HG02840 (cell line): ENCODE data around the gene PLEKHA7.

Experiments used
- ATAC-seq: cut with Tn5 transposase; IDR thresholded peaks from one replicate; pipeline ENCODE4 v1.9.1; 2021; ENCODE audit warnings: mild to moderate bottlenecking, moderate library complexity, moderate number of reproducible peaks; ENCODE audit not compliant: unreplicated experiment, low FRiP score

The PLEKHA7 gene

DNA sequence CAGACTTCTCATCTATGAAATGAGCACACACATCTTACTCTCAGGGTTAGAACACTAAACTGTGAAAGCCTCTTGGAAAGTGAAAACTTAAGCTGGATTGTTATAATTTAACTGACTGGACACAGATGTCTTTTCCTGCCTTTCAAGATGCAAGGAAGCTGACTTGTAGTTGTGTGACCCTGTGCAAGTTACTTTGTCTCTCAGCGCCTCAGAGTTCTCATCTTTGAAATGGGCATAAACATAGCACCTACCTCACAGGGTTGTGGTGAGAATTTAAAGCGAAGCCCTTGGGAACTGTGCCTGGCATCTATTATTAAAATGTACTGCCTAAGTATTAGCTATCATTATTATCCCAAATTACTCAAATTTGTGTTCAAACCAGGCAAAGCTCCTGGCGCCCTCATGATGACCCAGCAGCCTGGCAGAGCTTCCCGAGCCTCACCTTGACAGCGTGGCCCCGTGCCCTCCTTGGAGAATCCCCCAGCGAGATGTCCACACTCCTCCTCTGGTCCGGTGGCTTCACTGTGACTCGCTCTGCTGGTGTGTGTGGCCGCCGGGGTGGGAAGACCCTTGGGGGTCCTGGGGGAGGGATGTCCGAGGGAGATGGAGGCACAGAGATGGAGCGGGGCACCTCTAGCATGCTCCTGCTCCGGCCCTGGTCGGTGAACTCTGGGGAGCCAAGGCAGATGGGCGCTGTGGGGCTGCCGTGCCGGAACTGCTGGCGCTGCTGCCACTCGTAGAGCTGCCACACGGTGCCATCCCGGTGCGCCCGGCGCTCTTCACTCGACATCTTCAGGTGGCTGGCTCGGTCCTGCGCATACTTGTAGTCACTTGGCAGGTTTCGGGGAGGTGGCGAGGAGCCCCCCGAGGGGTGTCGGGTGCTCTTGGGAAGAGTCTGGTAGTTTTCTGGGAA, 197.6 kb downstream of the PLEKHA7 start:
- ATAC-seq = no peak

DNA sequence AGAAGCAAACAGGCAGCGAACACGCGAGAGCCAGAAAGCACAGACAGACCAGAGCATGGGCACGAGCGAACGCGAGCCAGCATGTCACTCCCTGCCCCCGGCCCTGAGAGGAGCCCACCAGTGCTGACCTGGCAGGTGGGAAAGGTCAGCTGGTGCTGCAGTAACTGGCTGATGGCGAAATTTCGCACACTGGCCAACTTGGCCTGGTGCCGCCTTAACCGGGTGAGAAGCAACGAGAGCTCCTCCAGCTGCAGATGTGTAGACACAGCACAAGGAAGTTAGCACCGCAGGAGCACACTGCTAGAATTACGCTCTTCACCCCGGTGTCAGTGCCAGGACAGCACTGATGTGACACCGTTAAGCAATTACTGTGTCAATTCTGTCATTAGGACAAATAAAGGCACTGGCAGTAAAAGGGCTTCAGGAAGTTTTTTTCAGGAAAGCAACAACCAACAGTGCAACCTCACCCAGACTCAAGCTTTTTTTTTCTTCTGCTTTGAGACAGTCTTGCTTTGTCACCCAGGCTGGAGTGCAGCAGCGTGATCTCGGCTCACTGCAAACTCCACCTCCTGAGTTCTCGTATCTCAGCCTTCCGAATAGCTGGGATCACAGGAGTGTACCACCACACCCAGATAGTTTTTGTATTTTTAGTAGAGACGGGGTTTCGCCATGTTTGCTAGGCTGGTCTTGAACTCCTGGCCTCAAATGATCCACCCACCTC, 199.0 kb downstream of the PLEKHA7 start:
- no peak for ATAC-seq

DNA sequence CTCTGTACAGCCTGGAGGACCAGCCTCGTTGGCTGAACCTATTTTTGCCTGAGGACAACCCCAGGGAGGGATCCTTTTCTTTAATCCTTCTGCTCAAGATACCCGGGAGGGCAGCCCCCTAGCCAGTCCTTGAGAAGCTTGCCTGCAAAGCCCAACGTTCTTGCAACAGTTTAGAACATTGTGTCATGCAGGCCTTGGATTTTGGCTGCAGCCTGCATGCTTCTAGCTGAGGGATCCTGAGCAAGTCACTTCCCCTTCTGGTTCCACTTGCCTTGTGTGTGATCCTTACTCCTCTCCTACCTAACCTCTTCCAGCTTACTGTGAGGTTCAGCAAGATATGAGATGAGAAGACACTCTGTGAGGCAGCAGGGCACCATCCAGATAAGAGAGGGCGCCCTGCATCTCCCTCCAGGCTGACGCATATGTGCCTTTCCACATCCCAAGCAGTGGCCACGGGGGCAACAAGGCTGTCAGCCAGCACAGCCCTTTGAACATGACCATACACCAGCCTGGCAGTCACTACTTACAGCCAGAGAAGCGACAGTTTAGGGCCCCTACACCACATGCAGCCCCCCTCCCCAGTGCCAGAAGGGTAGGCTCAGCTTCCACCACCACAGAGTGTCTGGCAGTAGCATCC, 199.7 kb downstream of the PLEKHA7 start:
- ATAC-seq = no peak

DNA sequence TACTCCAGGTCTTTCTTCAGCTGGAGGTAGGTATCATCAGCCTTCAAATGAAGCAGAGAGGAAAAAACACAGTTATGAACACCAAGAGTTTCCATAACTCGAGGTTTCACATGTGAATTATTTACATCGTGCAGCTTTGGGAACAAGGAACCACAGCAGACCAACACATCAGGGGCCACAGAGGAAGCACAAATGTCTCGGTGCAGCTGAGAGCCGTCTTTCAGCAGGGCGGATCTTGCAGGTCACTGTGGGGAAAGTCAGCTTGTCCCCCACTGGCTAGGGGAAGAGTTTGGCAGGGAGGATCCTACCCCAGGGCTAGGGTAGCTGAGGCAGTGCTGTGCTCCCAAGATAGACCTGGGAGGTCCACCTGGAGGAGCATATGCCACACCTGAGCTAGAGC, 201.1 kb downstream of the PLEKHA7 start:
- no peak for ATAC-seq

DNA sequence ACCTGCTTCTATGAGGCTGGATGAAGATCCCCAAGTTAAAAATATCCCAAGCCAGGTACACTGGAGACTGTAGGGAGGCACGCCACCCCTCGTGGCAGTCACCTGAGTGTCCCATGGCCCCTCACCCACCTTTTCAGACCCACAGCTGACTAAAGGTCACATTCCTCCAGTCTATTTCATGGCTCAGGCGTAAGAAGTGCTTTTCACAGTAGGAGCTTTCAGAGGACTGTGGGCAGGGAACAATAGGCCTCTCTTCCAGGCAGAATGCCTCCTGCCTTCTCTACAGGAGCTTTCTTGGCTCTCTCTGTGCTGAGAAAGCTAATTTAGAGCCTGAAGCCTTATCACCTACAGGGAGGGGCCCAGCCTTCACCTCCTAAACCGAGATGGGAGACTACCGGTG, 201.9 kb downstream of the PLEKHA7 start:
- ATAC-seq = no peak

DNA sequence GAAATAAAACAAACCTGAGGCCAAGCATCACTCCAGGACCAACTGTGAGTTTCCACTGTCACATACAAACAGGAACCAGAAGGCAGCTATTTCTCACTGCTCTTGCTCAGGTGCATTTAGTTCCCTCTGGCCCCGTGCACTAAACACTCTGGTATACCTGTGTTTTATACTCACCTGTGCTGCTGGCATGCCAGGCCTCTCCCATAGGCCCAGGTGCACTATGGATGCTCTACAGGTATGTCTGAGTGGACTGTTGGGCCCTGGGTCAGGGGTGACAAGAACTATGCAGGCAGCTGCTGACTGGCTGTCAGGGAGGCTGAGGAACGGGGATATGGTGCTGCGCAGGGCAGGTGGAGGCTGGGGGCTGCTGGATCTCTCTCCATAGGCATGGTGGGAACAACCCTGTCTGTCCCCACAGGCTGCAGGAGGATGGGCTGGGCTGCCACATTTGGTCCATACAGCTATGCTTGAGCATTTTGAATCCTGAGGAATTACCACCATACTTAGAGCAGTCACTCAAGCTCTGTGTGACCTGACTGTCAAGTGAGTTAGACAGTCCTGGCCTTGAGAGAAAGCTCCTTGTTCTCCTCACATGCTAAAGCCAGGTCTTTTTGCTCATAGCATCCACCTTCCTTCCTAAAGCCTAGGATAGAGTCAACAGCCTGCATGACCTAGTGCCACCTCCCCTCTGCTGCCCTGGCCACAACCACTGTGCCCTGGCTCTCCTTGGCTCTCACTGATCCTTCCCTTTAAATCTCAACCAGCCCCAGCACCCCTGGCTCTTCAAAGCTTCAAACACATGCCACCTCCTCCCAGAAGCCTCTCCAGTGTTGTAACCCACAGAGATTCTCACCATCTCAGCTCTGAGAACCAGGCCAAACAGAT, 202.8 kb downstream of the PLEKHA7 start:
- no peak for ATAC-seq

DNA sequence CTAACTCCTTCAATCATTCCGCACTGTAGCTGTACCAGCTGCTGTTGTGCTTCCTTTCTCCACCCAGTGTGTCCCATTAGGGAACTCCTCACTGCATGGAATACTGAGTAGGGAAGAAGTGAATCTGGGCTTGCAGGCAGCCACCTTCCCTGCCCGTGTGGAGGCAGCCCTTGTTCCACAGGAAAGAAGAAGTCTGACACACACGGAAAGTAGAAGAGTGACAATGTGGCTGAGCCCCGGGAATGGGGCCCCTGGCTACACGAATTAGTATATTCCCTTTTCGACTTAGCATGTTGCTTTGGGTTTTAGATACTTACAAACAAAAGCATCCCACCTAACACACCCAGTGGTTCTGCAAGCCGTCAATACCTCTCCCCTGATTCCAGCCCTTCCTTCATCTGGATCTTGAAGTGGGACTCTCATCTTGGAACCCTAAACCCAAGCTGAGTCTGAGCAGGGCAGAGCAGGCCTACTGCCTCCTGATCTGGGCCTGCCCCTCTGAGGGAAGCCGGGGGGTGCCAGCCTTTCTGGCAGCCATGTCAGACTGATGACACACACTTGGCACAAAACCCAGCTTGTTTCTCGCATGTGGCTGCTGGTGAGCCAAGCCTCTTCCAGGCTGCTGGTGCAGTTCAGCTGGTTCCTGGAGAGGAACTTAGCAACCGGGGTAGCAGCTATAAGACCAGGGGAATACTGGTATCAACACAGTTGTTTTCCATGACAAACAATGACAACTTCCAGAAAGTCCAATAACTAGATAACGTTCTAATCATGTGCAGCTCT, 204.1 kb downstream of the PLEKHA7 start:
- no peak for ATAC-seq

DNA sequence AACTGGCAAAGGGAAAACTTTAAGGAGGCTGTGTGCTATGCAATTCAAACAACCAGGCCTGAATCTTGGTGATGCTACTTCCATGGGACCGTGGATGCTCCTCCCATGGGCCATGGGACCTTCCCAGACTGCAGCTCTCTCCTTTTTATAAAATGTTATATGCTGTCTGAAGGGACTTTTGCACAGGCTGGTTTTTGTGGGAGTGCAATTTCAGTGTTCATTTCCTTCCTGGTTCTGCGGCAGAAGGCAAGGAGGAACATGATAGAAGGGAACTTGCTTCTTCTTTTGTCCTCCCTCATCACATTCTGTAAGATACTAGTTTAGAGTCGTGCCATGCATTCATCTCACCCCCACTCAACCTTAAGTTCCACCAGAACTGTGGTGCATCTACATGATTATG, 206.9 kb downstream of the PLEKHA7 start:
- no peak for ATAC-seq

DNA sequence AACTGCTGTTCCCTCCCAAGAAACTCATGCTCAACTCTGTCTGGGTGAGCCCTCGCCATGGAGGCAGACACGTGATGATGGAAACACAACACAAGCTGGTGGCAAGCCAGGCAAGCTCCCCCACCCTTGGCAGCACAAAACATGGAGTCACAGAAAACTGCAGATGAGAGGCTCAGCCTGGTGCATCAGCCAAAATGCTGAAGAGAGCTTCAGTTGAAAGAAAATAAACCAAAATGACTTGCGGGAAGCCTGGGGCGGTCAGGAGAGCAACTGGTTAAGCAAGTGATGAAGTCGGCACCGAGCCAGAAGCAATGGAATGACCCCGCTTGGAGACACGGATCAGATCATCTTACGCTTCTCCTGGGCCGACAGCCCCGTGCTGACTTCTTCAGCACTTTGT, 207.4 kb downstream of the PLEKHA7 start:
- no peak for ATAC-seq

DNA sequence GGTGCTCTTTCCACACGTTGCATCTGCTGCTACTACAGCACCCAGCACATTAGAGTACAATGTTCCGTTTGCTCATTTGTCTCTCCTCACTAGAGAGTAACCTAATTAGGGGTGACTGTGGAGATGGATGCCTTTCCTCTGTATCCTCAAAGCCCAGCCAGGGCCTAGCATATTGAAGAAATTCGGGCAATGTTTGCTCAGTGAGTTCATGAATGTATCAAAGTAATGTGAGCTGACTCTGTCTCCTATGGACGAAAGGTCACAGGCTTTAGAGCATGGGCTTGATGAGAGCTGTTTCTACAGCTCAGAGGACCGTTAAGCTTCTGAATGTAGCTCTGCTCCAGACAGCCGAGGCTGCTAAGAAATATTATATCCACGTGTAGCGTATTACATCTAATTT, 208.3 kb downstream of the PLEKHA7 start:
- no peak for ATAC-seq

DNA sequence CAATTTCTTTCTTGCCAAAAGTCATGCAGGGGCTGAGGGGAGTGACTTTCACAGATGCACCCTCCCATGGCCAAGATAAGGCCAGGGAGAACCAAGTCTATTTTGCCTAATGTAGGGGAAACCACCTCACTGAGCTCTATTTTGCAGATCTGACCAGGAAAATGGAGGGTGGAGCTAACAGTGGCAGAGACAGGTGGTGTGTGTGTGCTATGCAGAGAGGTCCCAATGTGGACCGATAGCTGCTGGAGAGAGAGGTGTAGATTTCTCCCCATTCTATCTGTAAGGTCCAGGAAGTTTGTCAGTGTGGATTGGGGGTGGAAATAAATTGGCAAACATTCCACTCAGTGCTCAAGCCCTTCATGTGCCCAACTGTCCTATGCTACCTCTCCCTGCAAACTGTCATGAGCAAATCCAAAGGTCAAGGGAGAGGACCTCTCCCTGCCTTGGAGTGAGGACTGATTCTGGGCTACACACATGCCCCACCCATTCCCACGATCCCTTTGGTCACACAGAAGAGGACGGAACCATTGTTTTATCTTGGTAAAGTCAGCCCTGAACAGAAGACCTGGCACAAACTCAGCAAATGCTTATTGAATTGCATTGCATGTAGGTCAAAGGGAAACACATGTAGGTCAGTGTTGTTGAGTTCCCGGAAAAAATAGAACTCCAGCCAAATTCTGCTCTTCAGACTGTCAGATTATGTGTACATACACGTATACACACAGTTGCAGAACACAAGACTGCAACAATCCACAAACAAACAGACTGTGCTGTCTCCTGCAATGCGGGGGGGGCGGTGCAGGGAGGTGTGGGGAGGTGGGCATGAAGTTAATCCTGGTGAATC, 209.9 kb downstream of the PLEKHA7 start:
- ATAC-seq = no peak

DNA sequence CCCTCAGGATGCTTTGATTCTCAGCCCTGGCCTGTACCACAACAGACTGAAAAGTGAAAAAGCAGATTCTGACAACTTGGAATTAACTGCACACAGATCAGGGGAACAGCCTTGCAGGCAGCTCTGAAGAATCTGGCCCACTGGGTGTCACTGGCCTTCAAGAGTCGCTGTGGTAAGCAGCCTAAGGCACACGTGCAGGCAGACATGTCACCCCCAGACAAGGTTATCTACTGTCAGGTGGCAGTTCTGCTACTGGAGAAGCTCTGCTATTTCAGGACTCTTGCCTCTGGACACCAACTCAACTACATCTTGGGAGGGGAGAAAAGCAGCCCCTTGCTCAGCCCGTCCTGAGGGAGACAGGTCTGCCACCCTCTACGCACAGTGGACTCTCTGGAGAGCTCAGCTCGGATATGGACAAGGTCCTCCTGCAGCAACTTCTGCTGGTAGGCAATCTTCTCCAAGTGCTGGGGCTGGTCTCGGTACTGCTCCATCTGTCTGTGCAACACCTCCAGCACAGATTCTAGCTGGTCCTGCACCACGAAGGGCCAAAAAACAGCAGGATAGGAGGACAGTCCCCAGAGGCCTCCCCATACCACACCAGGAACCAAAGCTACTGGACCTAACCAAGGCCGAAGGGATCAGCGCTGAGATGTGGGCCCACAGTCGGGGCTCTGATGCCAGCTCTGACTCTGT, 212.8 kb downstream of the PLEKHA7 start:
- no peak for ATAC-seq

DNA sequence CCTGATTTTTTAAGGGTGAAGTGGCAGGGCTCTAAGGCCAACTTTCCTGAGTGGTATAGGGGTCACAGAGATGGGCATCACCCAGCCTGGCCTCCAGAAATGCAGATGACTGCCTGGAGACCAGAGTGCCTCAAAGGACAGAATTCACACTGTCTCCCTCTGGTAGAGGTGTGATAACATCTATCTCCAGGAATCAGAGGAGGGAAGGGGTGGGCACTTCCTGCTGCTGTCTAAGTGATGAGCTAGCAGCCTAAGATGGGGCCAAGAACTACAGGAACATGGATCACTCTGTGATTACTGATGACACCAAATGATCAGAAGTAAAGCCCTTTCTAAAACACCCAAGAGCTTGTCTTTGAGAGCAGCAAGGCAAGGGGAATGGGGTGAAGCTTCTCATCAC, 213.8 kb downstream of the PLEKHA7 start:
- ATAC-seq = no peak

DNA sequence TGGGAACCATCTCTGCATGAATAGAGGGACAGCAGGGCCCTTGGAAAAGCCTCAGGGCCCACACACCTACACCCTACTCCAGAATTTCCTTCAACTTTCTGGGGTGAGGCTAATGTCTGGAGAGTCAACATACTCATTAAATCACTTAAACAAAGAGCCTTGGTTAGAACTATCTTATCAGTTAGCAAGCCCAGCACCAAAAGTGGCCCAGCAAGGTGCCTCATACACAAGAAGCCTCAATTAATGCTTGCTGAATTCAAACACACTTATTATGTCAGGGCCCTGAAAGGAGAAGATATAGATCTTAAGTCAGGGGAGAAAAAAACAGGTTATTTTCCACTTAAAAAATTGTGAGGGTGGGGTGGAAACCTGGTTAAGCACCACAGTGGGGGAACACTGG, 214.3 kb downstream of the PLEKHA7 start:
- no peak for ATAC-seq

DNA sequence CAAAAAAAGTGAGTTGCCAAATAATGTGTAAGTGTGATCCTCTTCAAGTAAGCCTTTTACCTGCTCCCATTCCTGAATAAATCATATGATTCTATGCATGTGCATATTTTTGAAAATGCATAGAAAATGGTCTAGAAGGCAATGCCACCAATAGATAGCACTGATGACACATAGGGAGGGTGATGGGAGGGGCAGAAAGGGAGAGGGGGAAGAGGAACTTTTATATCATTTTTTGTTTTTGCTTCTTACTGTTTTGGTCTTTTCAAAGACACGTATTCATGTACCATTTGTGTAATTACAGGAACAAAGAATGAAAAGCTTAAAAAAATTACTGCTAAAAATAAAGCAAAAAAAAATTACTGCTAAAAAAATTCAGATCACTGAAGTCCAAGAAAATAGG, 215.0 kb downstream of the PLEKHA7 start:
- ATAC-seq = no peak

DNA sequence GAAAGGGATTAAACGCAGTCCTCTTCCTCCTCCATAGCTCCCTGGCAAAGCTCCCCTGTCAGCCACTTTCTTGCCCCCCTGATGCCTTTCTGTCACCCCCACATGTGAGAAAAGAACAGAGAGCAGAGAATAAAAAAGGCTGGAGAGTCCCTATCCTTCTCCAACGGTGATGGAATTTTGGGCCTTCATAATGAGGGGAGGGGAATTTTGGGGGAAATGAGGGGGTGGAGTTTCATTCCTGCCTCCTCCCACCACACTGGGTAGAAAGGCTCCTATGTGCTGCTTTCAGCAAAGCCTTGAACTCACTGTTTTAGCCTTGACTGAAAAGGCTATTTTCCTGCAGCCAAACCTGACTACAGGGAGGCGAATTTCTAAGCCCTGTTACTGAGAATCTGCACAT, 216.4 kb downstream of the PLEKHA7 start:
- no peak for ATAC-seq

DNA sequence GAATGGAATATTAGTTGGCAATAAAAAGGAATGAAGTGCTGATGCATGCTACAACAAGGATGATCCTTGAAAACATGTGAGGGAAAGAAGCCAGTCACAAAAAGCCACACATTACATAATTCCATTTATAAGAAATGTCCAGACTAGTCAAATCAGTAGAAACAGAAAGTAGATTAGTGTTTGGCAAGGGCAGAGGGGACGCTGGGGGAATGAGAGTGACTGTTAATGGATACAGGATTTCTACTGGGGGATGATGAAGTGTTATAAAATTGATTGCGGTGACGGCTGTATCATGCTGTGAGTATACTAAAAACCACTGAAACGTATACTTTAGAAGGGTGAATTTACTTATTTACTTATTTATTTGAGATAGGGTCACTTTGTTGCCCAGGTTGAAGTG, 217.9 kb downstream of the PLEKHA7 start:
- ATAC-seq = no peak

DNA sequence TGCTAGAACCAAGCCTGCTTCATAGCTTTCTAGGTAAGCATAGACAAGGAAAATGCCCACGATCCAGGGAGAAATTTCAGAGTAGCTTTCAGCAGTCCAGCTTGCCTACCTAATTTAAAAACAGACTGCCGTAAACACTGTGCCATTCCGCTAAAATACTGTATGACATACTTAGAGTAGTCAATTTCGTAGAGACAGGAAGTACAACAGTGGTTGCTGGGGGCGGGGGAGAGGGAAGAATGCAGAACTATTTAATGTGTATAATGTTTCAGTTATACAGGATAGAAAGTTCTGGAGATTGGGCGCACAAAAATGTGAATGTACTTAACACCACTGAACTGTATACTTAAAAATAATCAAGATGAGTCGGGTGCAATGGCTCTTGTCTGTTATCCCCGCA, 219.1 kb downstream of the PLEKHA7 start:
- ATAC-seq = no peak
